H1 (cell line): ENCODE data around the gene TAOK1. TPM values are rescaled to one million over a fixed set of nuclear protein-coding genes. Genes with fewer than 3 reads are reported as not detected.

Experiments used
- CTCF ChIA-PET: fragments of 300-600 bp; sonication (Branson Sonifier 250); formaldehyde crosslinking; loops from one replicate; lab custom pipeline; 2021; ENCODE audit not compliant: partially characterized antibody; lab: Charles Lee
- POLR2A ChIA-PET: fragments of 300-600 bp; sonication (Branson Sonifier 250); formaldehyde crosslinking; loops from one replicate; lab custom pipeline; 2021; ENCODE audit warnings: inconsistent platforms; ENCODE audit not compliant: partially characterized antibody; lab: Charles Lee
- DNase-seq, 2 experiments: peaks; one replicate each; pipeline versions ENCODE4 v3.0.0 to v3.0.0-alpha.2; 2010 to 2022; ENCODE audit warnings: low spot score in 2 of 2, low read depth in 1 of 2, mixed read lengths in 1 of 2
- FAIRE-seq: peaks from 2 replicates; lab custom pipeline; 2011; peaks lifted over from hg19 to GRCh38; lab: Jason Lieb, UNC
- H2AFZ ChIP-seq: 2 replicates; pipeline ENCODE4 v1.8.1; 2012; ENCODE audit warnings: low read length, inconsistent platforms
- H2AK5ac ChIP-seq: 2 replicates; pipeline ENCODE4 v1.6.1; 2013; ENCODE audit warnings: low read depth, low read length
- H2BK120ac ChIP-seq: replicated peaks from 2 replicates; pipeline ENCODE3; 2013; ENCODE audit warnings: low read depth, low read length, inconsistent platforms
- H2BK12ac ChIP-seq: 2 replicates; pipeline ENCODE4 v1.6.1; 2013; ENCODE audit warnings: low read depth, low read length
- H2BK15ac ChIP-seq: 2 replicates; pipeline ENCODE4 v1.6.1; 2013; ENCODE audit warnings: low read length
- H2BK20ac ChIP-seq: 2 replicates; pipeline ENCODE4 v1.6.1; 2013; ENCODE audit warnings: low read length
- H2BK5ac ChIP-seq: 2 replicates; pipeline ENCODE4 v1.6.1; 2013; ENCODE audit warnings: low read depth, low read length
- H3K14ac ChIP-seq: 2 replicates; pipeline ENCODE4 v1.6.1; 2013; ENCODE audit warnings: inconsistent platforms; ENCODE audit not compliant: insufficient read length
- H3K18ac ChIP-seq: 2 replicates; pipeline ENCODE4 v1.6.1; 2013; ENCODE audit warnings: low read length; ENCODE audit errors: extremely low read depth
- H3K23ac ChIP-seq: 2 replicates; pipeline ENCODE4 v1.6.1; 2013; ENCODE audit warnings: inconsistent platforms; ENCODE audit not compliant: insufficient read length
- H3K23me2 ChIP-seq: 2 replicates; pipeline ENCODE4 v1.6.1; 2013; ENCODE audit warnings: low read depth, low read length
- H3K27ac ChIP-seq: 2 replicates; pipeline ENCODE4 v1.6.1; 2011; ENCODE audit warnings: low read depth, low read length, inconsistent platforms
- H3K27me3 ChIP-seq, 4 experiments: replicated peaks in 1 of 4; 1 replicate in 1 of 4; 2 replicates in 3 of 4; pipeline versions ENCODE4 v1.6.1 to v1.8.1; 2011 to 2013; ENCODE audit warnings: low read length in 3 of 4, mild to moderate bottlenecking in 3 of 4, inconsistent platforms in 2 of 4, mixed read lengths in 2 of 4, moderate library complexity in 1 of 4; ENCODE audit not compliant: control insufficient read depth in 3 of 4, insufficient read depth in 3 of 4; ENCODE audit errors: extremely low read depth in 1 of 4
- H3K36me3 ChIP-seq, 4 experiments: 2 replicates each; pipeline versions ENCODE4 v1.6.1 to v1.8.1; 2011 to 2013; ENCODE audit warnings: mild to moderate bottlenecking in 4 of 4, low read length in 3 of 4, moderate library complexity in 2 of 4, control low read depth in 1 of 4, inconsistent platforms in 1 of 4; ENCODE audit not compliant: insufficient read depth in 4 of 4, control insufficient read depth in 2 of 4
- H3K4ac ChIP-seq: replicated peaks from 2 replicates; pipeline ENCODE3; 2013; ENCODE audit warnings: low read length, low read depth, mixed read lengths, inconsistent platforms; ENCODE audit not compliant: insufficient read length
- H3K4me1 ChIP-seq, 4 experiments: replicated peaks in 1 of 4; 1 replicate in 1 of 4; 2 replicates in 3 of 4; pipeline versions ENCODE4 v1.6.1 to v1.8.1; 2011 to 2013; ENCODE audit warnings: low read length in 3 of 4, inconsistent platforms in 2 of 4, mixed read lengths in 1 of 4; ENCODE audit not compliant: insufficient read depth in 4 of 4, control insufficient read depth in 3 of 4
- H3K4me2 ChIP-seq, 2 experiments: 2 replicates each; pipeline versions ENCODE4 v1.6.1 to v1.8.1; 2011 to 2013; ENCODE audit warnings: low read depth in 2 of 2, low read length in 2 of 2, control low read depth in 1 of 2, inconsistent platforms in 1 of 2, mild to moderate bottlenecking in 1 of 2; ENCODE audit not compliant: insufficient read depth in 1 of 2
- H3K4me3 ChIP-seq, 4 experiments: fragments of 200-600, 300-600 bp in 1 of 4; sonication (generic), shearing (Covaris generic), sonication (Bioruptor Twin) in 1 of 4; 2 replicates each; pipeline versions ENCODE4 v1.5.1 to v1.8.1; 2011 to 2016; ENCODE audit warnings: low read length in 4 of 4, low read depth in 3 of 4, control low read depth in 2 of 4, inconsistent platforms in 2 of 4, mild to moderate bottlenecking in 2 of 4, mixed read lengths in 1 of 4, moderate library complexity in 1 of 4; ENCODE audit not compliant: insufficient read depth in 2 of 4; ENCODE audit errors: extremely low read depth in 1 of 4
- H3K56ac ChIP-seq: replicated peaks from 2 replicates; pipeline ENCODE3; 2013; ENCODE audit warnings: low read depth, mild to moderate bottlenecking, mixed read lengths, low read length, inconsistent platforms; ENCODE audit not compliant: insufficient read length
- H3K79me1 ChIP-seq: 2 replicates; pipeline ENCODE4 v1.6.1; 2013; ENCODE audit warnings: low read depth, low read length, control low read depth
- H3K79me2 ChIP-seq, 2 experiments: 2 replicates each; pipeline versions ENCODE4 v1.6.1 to v1.8.1; 2012 to 2013; ENCODE audit warnings: low read length in 2 of 2, mild to moderate bottlenecking in 2 of 2, inconsistent platforms in 1 of 2; ENCODE audit not compliant: insufficient read depth in 2 of 2, control insufficient read depth in 1 of 2
- H3K9ac ChIP-seq, 4 experiments: replicated peaks in 1 of 4; 1 replicate in 1 of 4; 2 replicates in 3 of 4; pipeline versions ENCODE4 v1.6.1 to v1.8.1; 2011 to 2013; ENCODE audit warnings: low read depth in 3 of 4, low read length in 3 of 4, control low read depth in 2 of 4, mild to moderate bottlenecking in 2 of 4, moderate library complexity in 2 of 4, inconsistent platforms in 1 of 4; ENCODE audit errors: extremely low read depth in 1 of 4
- H3K9me3 ChIP-seq, 2 experiments: 2 replicates each; pipeline versions ENCODE4 v1.6.1 to v1.8.1; 2012 to 2013; ENCODE audit warnings: mild to moderate bottlenecking in 2 of 2, moderate library complexity in 2 of 2, control low read depth in 1 of 2, inconsistent platforms in 1 of 2, low read depth in 1 of 2, low read length in 1 of 2, mixed read lengths in 1 of 2; ENCODE audit not compliant: insufficient read depth in 2 of 2
- H4K20me1 ChIP-seq, 2 experiments: replicated peaks in 1 of 2; 2 replicates each; pipeline versions ENCODE3 to v1.8.1; 2011 to 2013; ENCODE audit warnings: inconsistent platforms in 2 of 2, low read length in 2 of 2, mild to moderate bottlenecking in 1 of 2; ENCODE audit not compliant: insufficient read depth in 2 of 2, control insufficient read depth in 1 of 2
- H4K5ac ChIP-seq: 2 replicates; pipeline ENCODE4 v1.6.1; 2013; ENCODE audit warnings: low read length, low read depth, mixed read lengths, inconsistent platforms; ENCODE audit not compliant: insufficient read length
- H4K8ac ChIP-seq: 2 replicates; pipeline ENCODE4 v1.8.0; 2013; ENCODE audit warnings: mild to moderate bottlenecking, moderate library complexity, low read length, inconsistent platforms; ENCODE audit not compliant: insufficient read depth; ENCODE audit errors: extremely low read depth
- H4K91ac ChIP-seq: replicated peaks from 2 replicates; pipeline ENCODE3; 2013; ENCODE audit warnings: low read length, mixed read lengths, inconsistent platforms; ENCODE audit not compliant: insufficient read length
- CHD2 ChIP-seq: IDR thresholded peaks from 2 replicates; pipeline ENCODE4 v1.6.1; 2012; ENCODE audit warnings: low read length, improper control_type of control experiment
- CREB1 ChIP-seq: IDR thresholded peaks from 2 replicates; pipeline ENCODE4 v1.6.1; 2012; ENCODE audit warnings: inconsistent platforms
- MAFK ChIP-seq: IDR thresholded peaks from 2 replicates; pipeline ENCODE4 v1.6.1; 2012; ENCODE audit warnings: low read depth, mild to moderate bottlenecking, improper control_type of control experiment, low read length
- SIN3A ChIP-seq, 2 experiments: IDR thresholded peaks in 1 of 2; conservative IDR thresholded peaks in 1 of 2; 2 replicates each; pipeline ENCODE4 v1.6.1; 2011 to 2012; ENCODE audit warnings: low read length in 2 of 2, improper control_type of control experiment in 1 of 2, low read depth in 1 of 2, mild to moderate bottlenecking in 1 of 2
- SUZ12 ChIP-seq: fragments of 200-600 bp; sonication (generic); IDR thresholded peaks from 2 replicates; pipeline ENCODE4 v1.6.1; 2012; ENCODE audit warnings: mild to moderate bottlenecking, inconsistent platforms, low read length, moderate library complexity, mixed read lengths
- YY1 ChIP-seq: IDR thresholded peaks from 2 replicates; pipeline ENCODE4 v1.6.1; 2011; ENCODE audit warnings: low read depth, mild to moderate bottlenecking, low read length
- WGBS, 2 experiments: shearing (Covaris generic) in 1 of 2; methylation state at CpG; one replicate each; pipeline versions ENCODE4 v1.1.6 to v1.1.7; 2013 to 2015; ENCODE audit warnings: low lambda C conversion rate in 2 of 2, mixed read lengths in 2 of 2, inconsistent platforms in 1 of 2, low coverage in 1 of 2, missing lambda C conversion rate in 1 of 2; ENCODE audit not compliant: insufficient replicate concordance in 2 of 2, insufficient coverage in 1 of 2, insufficient read length in 1 of 2; ENCODE audit errors: extremely low coverage in 1 of 2, missing lambda C conversion rate in 1 of 2; 5-methylcytosine and 5-hydroxymethylcytosine counted together
- long read RNA-seq, 2 experiments: library from RNA in 1 of 2; library from capped mRNA in 1 of 2; stranded (forward); transcript quantifications; one replicate each; pipeline ENCODE4 v2.0.0, GENCODE V29; 2021; ENCODE audit warnings: inconsistent platforms in 1 of 2
- polyA minus RNA-seq, 3 experiments: library from RNA; depleted of rRNA, polyadenylated mRNA; stranded (reverse); fragments of >200 nt; gene quantifications; 1 replicate in 2 of 3; 2 replicates in 1 of 3; pipeline ENCODE4 v1.2.3, GENCODE V29; 2011
- polyA plus RNA-seq, 7 experiments: library from polyadenylated mRNA; depleted of rRNA in 3 of 7; stranded (reverse) in 5 of 7; unstranded in 2 of 7; fragments of >200 nt in 5 of 7; fragments of 200-250 nt in 2 of 7; gene quantifications; 1 replicate in 5 of 7; 2 replicates in 1 of 7; 4 replicates in 1 of 7; pipeline versions ENCODE4 v1.2.1 to v1.2.3, GENCODE V29; 2011 to 2013; ENCODE audit warnings: missing spikeins in 2 of 7, mixed read lengths in 2 of 7
- total RNA-seq: library from RNA; stranded (reverse); fragmentation: NEBNext Ultra II Directional; extraction: Animal tissue kit (Norgen Biotek cat#: 25700); gene quantifications from 2 replicates; pipeline ENCODE4 v1.2.1, GENCODE V29; 2021
- TF ChIP-seq, protein P1 (sequence below): IDR thresholded peaks from 2 replicates; pipeline ENCODE4 v1.6.1; 2011; ENCODE audit warnings: low read length, improper control_type of control experiment

TAOK1 gene
- total RNA-seq, result 90.6 and 93.8 TPM in 2 replicates
- polyA plus RNA-seq (2011; rRNA removed), result 8.2 and 12.2 TPM in 2 replicates
- 14.1 TPM for polyA plus RNA-seq (2011; cell fraction: cytosol; rRNA removed)
- polyA plus RNA-seq (2011; cell fraction: nucleus; rRNA removed), result 11.0 TPM
- 9.0 to 24.9 TPM (median 16.0 TPM) in 4 replicates for polyA plus RNA-seq (2012, experiment 1 of 2)
- 1.1 TPM for polyA plus RNA-seq (2012, experiment 2 of 2)
- 17.5 TPM for polyA plus RNA-seq (2013, experiment 1 of 2)
- 15.8 TPM for polyA plus RNA-seq (2013, experiment 2 of 2)
- 74.2 and 96.7 TPM in 2 replicates for polyA minus RNA-seq (2011; rRNA and poly(A)+ RNA removed)
- 61.4 TPM for polyA minus RNA-seq (2011; cell fraction: cytosol; rRNA and poly(A)+ RNA removed)
- 62.4 TPM for polyA minus RNA-seq (2011; cell fraction: nucleus; rRNA and poly(A)+ RNA removed)
- long read RNA-seq, experiment 1, partial matches to known transcripts, result 1 of 39 reads
- long read RNA-seq, experiment 1, other reads (novel, unspliced or antisense), result 38 of 39 reads
- long read RNA-seq, experiment 2, partial matches to known transcripts, result 1 of 2 reads
- long read RNA-seq, experiment 2, other reads (novel, unspliced or antisense), result 1 of 2 reads

DNA sequence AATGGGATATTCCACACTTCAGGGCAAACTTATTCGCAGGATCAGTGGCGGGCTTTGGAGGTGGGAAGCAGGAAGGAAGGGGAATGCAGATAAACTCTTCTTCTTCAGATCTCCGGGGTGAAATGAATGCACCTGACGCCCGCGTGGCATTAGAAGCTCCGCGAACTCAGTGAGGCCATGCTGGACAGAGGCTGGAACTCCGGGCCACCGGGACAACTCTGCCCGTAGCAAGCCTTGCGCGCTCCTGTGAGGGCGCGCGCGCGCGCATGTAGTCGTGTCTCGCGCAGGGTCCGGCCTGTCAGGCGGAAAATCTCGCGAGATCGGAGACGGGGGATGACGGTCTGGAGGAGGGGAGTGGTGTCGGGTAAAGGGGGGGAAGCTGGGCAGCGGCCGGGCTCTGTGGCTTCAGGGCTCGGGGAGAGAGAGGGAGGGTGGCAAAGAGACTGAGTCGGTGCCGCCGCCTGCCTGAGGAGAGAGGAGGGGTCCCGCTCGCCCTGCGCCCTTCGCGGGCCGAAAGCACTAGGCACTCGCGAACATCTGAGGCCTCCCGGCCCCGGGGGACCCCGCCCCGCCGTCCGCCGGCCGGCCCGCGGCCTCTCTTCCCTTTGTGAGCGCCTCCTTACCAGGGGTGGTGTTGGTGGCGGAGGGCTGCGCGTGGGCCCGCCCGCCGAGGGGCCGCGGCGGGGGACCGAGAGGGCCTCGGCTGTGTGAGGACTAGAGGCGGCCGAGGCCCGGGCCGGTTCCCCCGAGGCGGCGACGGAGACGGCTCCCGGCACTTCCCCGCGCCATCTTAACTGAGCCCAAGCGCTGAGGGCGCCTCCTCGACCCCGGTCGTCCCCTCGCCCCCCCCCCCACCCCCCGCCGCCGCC lies at the start of gene TAOK1:
TAOK1 (plus strand) TSS at position 382 of the 869 bp plus-strand sequence. CDS start 61,186 bp downstream, outside the sequence.
- Histone ChIP-seq H3K9ac (peak within 1 kb of the TSS; percentile 89 to 99 (median 92)), H3K14ac (no peak within 1 kb of the TSS), H2BK120ac (no peak within 1 kb of the TSS), H2AFZ (peak within 1 kb of the TSS; percentile 57; the same call in 1 of the 2 replicates), H3K36me3 (no peaks in the 10 kb centered on the region; a peak in 1 of 8 replicates), H2BK5ac (peak within 1 kb of the TSS; percentile 91), H4K20me1 (peaks cover 3 to 7% of the 10 kb centered on the region in 2 experiments), H3K79me2 (peaks cover 30 to 44% of the 10 kb centered on the region in 2 experiments), H4K8ac (peak within 1 kb of the TSS; percentile 97), H3K27me3 (no peaks in the 10 kb centered on the region), H3K23ac (no peak within 1 kb of the TSS), H3K23me2 (peaks cover 9% of the 10 kb centered on the region; the same call in 1 of the 2 replicates), H2BK15ac (no peak within 1 kb of the TSS), H2BK12ac (no peak within 1 kb of the TSS), H2BK20ac (no peak within 1 kb of the TSS), H4K5ac (peak within 1 kb of the TSS; percentile 82), H3K56ac (peak within 1 kb of the TSS; percentile 84), H3K18ac (peak within 1 kb of the TSS; percentile 71), H3K27ac (peak within 1 kb of the TSS; percentile 92), H2AK5ac (peak within 1 kb of the TSS; percentile 65; the same call in 1 of the 2 replicates), H3K4me2 (peak within 1 kb of the TSS; percentile 81 to 97), H3K79me1 (peaks cover 5% of the 10 kb centered on the region; the same call in 1 of the 2 replicates), H3K4me1 (no peaks in the 10 kb centered on the region; a peak in 1 of 7 replicates), H4K91ac (peak within 1 kb of the TSS; percentile 80), H3K4ac (peak within 1 kb of the TSS; percentile 69), H3K9me3 (no peaks in the 10 kb centered on the region), H3K4me3 (peak within 1 kb of the TSS; percentile 89 to 98 (median 96))
- CTCF ChIA-PET, result interaction anchor here (0.8 to 1.7 kb wide), 3 partner anchors 11 to 182 kb away, joined by 3 to 7 read pairs (median 3); no protein-coding TSS in a partner anchor
- FAIRE-seq (peak; percentile 75), DNase-seq (peak; percentile 92 to 99)
- WGBS, 2 experiments, result 1% methylated on average over 26 of the region's 87 CpGs; no CpG with 5 or more reads in 1 of the 2 experiments
- POLR2A ChIA-PET, result interaction anchor here (0.7 to 1.8 kb wide), 7 partner anchors 16 to 201 kb away, joined by 3 to 6 read pairs (median 5); partner anchors contain the start of gene NUFIP2
- TF ChIP-seq, protein P1, sequence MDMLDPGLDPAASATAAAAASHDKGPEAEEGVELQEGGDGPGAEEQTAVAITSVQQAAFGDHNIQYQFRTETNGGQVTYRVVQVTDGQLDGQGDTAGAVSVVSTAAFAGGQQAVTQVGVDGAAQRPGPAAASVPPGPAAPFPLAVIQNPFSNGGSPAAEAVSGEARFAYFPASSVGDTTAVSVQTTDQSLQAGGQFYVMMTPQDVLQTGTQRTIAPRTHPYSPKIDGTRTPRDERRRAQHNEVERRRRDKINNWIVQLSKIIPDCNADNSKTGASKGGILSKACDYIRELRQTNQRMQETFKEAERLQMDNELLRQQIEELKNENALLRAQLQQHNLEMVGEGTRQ, result peak; percentile 26; the same call in 1 of the 2 replicates
- TF ChIP-seq SIN3A (conservative IDR thresholded peaks at IDR 0.05 in 1 of 2, IDR thresholded peaks at IDR 0.05 in 1 of 2; ENCODE audit: low read depth in 1 of 2, low read length in 2 of 2) (peak; percentile 38 to 80; a peak in 1 of 4 replicates), YY1 (peak; percentile 57), SUZ12 (0 out of 2 replicates have a peak, but pooled peaks have one; percentile 24), CHD2 (peak; percentile 99), CREB1 (peak; percentile 80), MAFK (no peak)
